ENCODE results near the gene ACOXL. TPM values are rescaled to one million over a fixed set of nuclear protein-coding genes. Genes with fewer than 3 reads are reported as not detected.
"Not testable (repeated sequence)": the region's sequence is repeated elsewhere in the genome, so short reads cannot be mapped to it uniquely, and the experiment has no call there.

The ACOXL gene
- total and polyA plus RNA-seq, 2 donors = 0.38 to 0.41 TPM

DNA sequence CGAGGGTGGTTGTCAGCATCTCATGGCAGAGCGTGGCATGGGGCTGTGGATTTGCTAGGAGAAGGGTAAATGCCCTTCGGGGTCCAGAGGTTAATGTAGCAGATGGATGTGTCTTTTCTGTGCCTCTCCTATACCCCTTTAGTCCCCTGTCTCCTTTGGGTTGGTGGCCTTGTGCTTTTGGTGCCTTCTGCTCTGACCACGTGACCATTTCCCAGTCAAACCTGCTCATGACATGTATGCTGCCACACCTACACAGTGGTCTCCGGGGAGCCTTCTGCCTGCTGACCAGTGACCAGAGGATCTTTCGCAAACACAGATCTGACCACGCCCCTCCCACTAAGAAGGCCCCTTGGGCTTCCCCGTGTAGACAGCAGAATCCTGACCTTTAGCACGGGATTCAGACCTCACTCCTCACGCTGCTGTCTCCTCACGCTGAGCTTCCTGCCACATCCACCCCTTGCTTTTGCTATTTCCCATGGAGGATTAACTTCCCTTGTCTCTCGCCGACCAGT, 116.2 kb downstream of the ACOXL start:
- Histone ChIP-seq H3K27me3 (ENCODE audit: control insufficient read depth in 2 of 2, insufficient read depth in 1 of 2, low read length in 1 of 2) (no peaks in the 10 kb centered on the region), H3K4me1 (ENCODE audit: control insufficient read depth in 2 of 2, insufficient read depth in 2 of 2, low read length in 2 of 2) (peaks cover 50 to 81% of the 10 kb centered on the region in 2 donors), H3K9me3 (ENCODE audit: control insufficient read depth in 2 of 2, insufficient read depth in 1 of 2, low read length in 1 of 2) (no peaks in the 10 kb centered on the region), H3K27ac (ENCODE audit: low read depth in 1 of 2, low read length in 1 of 2) (no peak overlapping the region), H3K4me3 (ENCODE audit: low read length in 2 of 2) (no peak overlapping the region), H3K36me3 (ENCODE audit: control insufficient read depth in 2 of 2, insufficient read depth in 2 of 2, low read length in 1 of 2) (no peaks in the 10 kb centered on the region)
- DNase-seq (ENCODE audit: low read depth in 6 of 9, low spot score in 9 of 9) = no peak
- 95% methylated on average over 13 of the region's 13 CpGs for WGBS

DNA sequence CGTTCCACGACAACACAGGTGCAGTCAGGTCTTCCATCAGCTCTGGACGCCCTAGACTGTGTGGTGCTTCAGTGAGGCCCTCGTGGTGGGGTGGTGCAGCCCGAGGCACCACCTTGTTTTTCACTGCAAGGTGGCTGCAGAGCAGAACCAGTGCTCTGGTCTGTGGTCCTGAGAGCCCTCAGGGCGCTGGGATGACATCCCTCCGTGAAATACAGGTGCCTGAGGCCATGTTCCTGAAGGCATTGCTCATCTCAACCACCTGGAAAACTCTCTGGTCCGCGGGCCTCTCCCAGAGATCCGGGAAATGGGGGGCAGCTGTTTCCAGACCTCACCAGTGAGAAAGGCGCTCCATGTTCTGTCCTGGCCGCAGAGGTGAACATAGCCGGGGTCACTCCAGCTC, 119.2 kb downstream of the ACOXL start:
- peak in 1 of 9 donors; percentile 40 for DNase-seq (ENCODE audit: low read depth in 6 of 9, low spot score in 9 of 9)
- Histone ChIP-seq H3K9me3 (ENCODE audit: control insufficient read depth in 2 of 2, insufficient read depth in 1 of 2, low read length in 1 of 2) (peaks cover 0 to 4% of the 10 kb centered on the region in 2 donors), H3K27me3 (ENCODE audit: control insufficient read depth in 2 of 2, insufficient read depth in 1 of 2, low read length in 1 of 2) (no peaks in the 10 kb centered on the region), H3K27ac (ENCODE audit: low read depth in 1 of 2, low read length in 1 of 2) (no peak overlapping the region), H3K4me3 (ENCODE audit: low read length in 2 of 2) (no peak overlapping the region), H3K36me3 (ENCODE audit: control insufficient read depth in 2 of 2, insufficient read depth in 2 of 2, low read length in 1 of 2) (no peaks in the 10 kb centered on the region), H3K4me1 (ENCODE audit: control insufficient read depth in 2 of 2, insufficient read depth in 2 of 2, low read length in 2 of 2) (peaks cover 49 to 73% of the 10 kb centered on the region in 2 donors)
- WGBS = 95% methylated on average over 13 of the region's 13 CpGs

DNA sequence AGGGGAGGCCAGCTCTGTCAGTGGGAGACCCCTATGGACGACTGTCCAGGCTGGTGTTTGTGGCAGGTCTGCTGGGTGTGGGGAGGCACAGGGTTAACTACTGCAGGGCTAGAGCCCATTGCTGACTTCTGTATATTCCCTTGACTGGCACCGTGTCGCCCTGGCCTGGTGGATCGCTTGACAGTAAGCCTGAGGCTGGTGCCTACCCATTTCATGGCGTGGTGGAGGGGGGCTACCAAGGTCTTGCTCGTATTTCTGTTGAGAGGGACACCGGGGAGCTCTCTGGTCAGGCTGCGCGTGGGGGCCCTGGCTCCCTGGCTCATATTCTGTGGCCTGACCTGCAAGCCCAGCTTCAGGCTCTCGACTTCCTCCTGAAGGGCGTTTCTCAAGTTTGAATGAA, 119.7 kb downstream of the ACOXL start:
- 78% methylated on average over 11 of the region's 11 CpGs for WGBS
- Histone ChIP-seq H3K27ac (ENCODE audit: low read depth in 1 of 2, low read length in 1 of 2) (peak overlapping the region in 1 of 2 donors; percentile 73), H3K27me3 (ENCODE audit: control insufficient read depth in 2 of 2, insufficient read depth in 1 of 2, low read length in 1 of 2) (no peaks in the 10 kb centered on the region), H3K36me3 (ENCODE audit: control insufficient read depth in 2 of 2, insufficient read depth in 2 of 2, low read length in 1 of 2) (no peaks in the 10 kb centered on the region), H3K4me3 (ENCODE audit: low read length in 2 of 2) (no peak overlapping the region), H3K9me3 (ENCODE audit: control insufficient read depth in 2 of 2, insufficient read depth in 1 of 2, low read length in 1 of 2) (peaks cover 0 to 4% of the 10 kb centered on the region in 2 donors), H3K4me1 (ENCODE audit: control insufficient read depth in 2 of 2, insufficient read depth in 2 of 2, low read length in 2 of 2) (peaks cover 44 to 69% of the 10 kb centered on the region in 2 donors)
- no peak for DNase-seq (ENCODE audit: low read depth in 6 of 9, low spot score in 9 of 9)

DNA sequence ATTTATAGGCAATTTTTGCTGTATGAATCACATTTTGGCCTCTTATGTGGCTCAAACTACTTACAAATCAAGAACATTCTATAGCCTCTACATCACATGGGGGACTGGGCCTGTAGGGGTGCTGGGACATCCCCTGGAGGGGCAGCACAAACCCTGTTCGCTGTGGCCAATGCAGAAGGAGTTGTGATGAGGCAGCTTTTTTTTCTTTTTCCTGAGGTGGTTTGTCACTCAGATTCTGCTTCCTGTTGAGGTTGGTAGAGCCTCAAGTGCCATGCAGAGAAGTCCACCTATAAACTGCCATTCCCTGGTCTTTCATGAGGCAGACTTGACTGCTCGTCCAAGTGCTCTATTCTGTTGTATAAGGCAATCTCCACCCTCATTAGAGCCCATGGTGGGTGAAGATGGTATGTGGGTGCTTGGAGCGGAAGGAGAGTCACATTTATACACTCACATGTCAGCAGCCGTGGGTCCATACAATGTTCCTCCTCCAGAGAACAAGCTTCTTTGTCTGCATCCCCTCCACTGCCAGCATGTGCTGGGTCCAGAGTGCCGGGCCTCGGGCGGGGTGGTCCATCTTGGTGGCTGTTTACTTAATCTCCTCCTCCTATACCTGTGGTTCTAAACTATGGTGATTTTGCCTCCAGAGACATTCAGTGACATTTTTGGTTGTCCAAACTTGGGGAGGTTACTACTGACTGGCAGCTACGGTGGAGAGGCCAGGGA, 120.3 kb downstream of the ACOXL start:
- DNase-seq (ENCODE audit: low read depth in 6 of 9, low spot score in 9 of 9) = peak in 1 of 9 donors; percentile 72
- Histone ChIP-seq H3K27me3 (ENCODE audit: control insufficient read depth in 2 of 2, insufficient read depth in 1 of 2, low read length in 1 of 2) (no peaks in the 10 kb centered on the region), H3K4me3 (ENCODE audit: low read length in 2 of 2) (no peak overlapping the region), H3K9me3 (ENCODE audit: control insufficient read depth in 2 of 2, insufficient read depth in 1 of 2, low read length in 1 of 2) (peaks cover 0 to 4% of the 10 kb centered on the region in 2 donors), H3K27ac (ENCODE audit: low read depth in 1 of 2, low read length in 1 of 2) (peak overlapping the region in 1 of 2 donors; percentile 73), H3K36me3 (ENCODE audit: control insufficient read depth in 2 of 2, insufficient read depth in 2 of 2, low read length in 1 of 2) (no peaks in the 10 kb centered on the region), H3K4me1 (ENCODE audit: control insufficient read depth in 2 of 2, insufficient read depth in 2 of 2, low read length in 2 of 2) (peaks cover 39 to 67% of the 10 kb centered on the region in 2 donors)
- WGBS = 75% methylated on average over 8 of the region's 8 CpGs

DNA sequence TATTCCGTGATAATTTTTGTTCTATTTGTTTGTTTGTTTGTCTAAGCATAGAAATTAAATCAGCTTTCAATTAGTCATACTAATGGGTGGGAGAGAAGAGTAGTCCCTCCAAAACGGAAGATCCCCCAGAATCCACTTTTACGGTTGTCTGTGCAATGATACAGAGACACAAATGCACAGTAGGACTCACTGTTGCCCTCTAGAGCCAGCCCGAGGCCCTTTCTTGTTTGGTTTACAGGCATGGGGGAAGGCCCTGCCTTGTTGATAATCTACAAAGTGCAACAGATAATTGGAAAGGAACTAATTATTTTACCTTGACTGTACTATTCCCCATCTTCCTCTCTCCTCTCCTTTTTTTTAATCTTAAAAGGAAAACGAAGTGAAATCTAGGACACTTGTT, 121.1 kb downstream of the ACOXL start:
- H3K27ac ChIP-seq (ENCODE audit: low read depth in 1 of 2, low read length in 1 of 2) = no peak overlapping the region
- WGBS = 62% methylated on average over 5 of the region's 5 CpGs
- peaks cover 37 to 67% of the 10 kb centered on the region in 2 donors for H3K4me1 ChIP-seq (ENCODE audit: control insufficient read depth in 2 of 2, insufficient read depth in 2 of 2, low read length in 2 of 2)
- H3K27me3 ChIP-seq (ENCODE audit: control insufficient read depth in 2 of 2, insufficient read depth in 1 of 2, low read length in 1 of 2) = no peaks in the 10 kb centered on the region
- no peaks in the 10 kb centered on the region for H3K36me3 ChIP-seq (ENCODE audit: control insufficient read depth in 2 of 2, insufficient read depth in 2 of 2, low read length in 1 of 2)
- H3K9me3 ChIP-seq (ENCODE audit: control insufficient read depth in 2 of 2, insufficient read depth in 1 of 2, low read length in 1 of 2) = peaks cover 0 to 4% of the 10 kb centered on the region in 2 donors
- DNase-seq (ENCODE audit: low read depth in 6 of 9, low spot score in 9 of 9) = peak in 4 of 9 donors; percentile 69 to 87 (median 75)
- H3K4me3 ChIP-seq (ENCODE audit: low read length in 2 of 2) = no peak overlapping the region

DNA sequence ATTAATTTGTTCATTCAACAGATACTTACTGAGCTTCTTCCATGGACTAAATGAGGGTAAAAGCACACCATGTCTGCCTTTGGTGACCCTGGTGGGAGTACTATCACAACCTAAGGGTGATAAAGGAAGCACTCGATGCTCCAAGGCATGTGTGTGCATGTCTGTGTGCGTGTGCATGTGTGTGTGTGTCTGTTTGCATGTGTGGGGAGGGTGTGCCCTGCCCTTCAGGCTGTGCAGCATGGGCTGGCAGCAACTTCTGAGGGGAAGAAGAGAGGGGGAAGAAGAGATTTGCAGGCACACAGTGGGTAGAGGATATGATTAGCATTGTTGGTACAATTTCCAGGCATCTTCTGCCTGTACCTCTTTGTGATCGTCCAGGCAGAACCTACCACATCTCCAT, 121.6 kb downstream of the ACOXL start:
- H3K4me1 ChIP-seq (ENCODE audit: control insufficient read depth in 2 of 2, insufficient read depth in 2 of 2, low read length in 2 of 2) = peaks cover 34 to 67% of the 10 kb centered on the region in 2 donors
- H3K27ac ChIP-seq (ENCODE audit: low read depth in 1 of 2, low read length in 1 of 2) = peak overlapping the region in 1 of 2 donors; percentile 67
- no peaks in the 10 kb centered on the region for H3K36me3 ChIP-seq (ENCODE audit: control insufficient read depth in 2 of 2, insufficient read depth in 2 of 2, low read length in 1 of 2)
- WGBS = 91% methylated on average over 3 of the region's 3 CpGs
- no peaks in the 10 kb centered on the region for H3K27me3 ChIP-seq (ENCODE audit: control insufficient read depth in 2 of 2, insufficient read depth in 1 of 2, low read length in 1 of 2)
- peak in 1 of 9 donors; percentile 47 for DNase-seq (ENCODE audit: low read depth in 6 of 9, low spot score in 9 of 9)
- peaks cover 0 to 4% of the 10 kb centered on the region in 2 donors for H3K9me3 ChIP-seq (ENCODE audit: control insufficient read depth in 2 of 2, insufficient read depth in 1 of 2, low read length in 1 of 2)
- no peak overlapping the region for H3K4me3 ChIP-seq (ENCODE audit: low read length in 2 of 2)

DNA sequence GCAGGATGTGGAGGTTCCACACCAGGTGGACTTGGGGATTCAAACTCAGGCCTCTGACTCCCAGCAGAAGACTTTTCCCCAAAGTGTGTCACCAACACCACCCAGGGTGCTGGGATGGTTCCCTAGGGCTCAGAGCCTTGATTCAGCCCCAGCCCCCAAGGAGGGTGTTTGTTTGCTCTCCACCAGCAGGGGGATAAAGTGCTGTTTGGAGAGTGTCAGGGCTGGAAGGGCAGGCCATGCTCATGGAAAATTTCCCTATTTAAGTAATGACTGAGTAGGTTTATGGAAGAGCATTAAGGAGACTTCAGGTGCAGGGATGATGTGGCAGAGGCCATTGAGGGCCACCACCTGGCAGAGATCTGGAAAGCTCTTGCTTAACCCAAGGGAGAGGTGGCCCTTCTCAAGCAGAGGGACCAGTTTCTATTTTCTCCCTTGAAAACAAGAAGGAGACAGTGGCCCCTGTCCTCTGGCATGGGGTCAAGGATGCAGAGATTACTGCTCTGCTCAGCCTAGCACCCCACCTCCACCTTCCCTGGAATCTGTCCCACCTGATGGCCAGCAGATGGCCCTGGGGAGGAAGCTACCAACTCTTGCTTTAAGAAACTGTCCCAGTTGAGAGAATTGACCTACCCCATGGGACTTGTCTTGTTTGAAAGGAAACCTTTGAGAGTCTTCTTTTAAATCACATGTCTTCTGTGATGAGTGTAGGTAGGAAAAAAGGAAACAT, 122.1 kb downstream of the ACOXL start:
- no peak overlapping the region for H3K4me3 ChIP-seq (ENCODE audit: low read length in 2 of 2)
- DNase-seq (ENCODE audit: low read depth in 6 of 9, low spot score in 9 of 9) = peak in 1 of 9 donors; percentile 62
- H3K27ac ChIP-seq (ENCODE audit: low read depth in 1 of 2, low read length in 1 of 2) = peak overlapping the region in 1 of 2 donors; percentile 67
- H3K36me3 ChIP-seq (ENCODE audit: control insufficient read depth in 2 of 2, insufficient read depth in 2 of 2, low read length in 1 of 2) = no peaks in the 10 kb centered on the region
- H3K4me1 ChIP-seq (ENCODE audit: control insufficient read depth in 2 of 2, insufficient read depth in 2 of 2, low read length in 2 of 2) = peaks cover 35 to 71% of the 10 kb centered on the region in 2 donors
- H3K9me3 ChIP-seq (ENCODE audit: control insufficient read depth in 2 of 2, insufficient read depth in 1 of 2, low read length in 1 of 2) = peaks cover 0 to 4% of the 10 kb centered on the region in 2 donors
- H3K27me3 ChIP-seq (ENCODE audit: control insufficient read depth in 2 of 2, insufficient read depth in 1 of 2, low read length in 1 of 2) = no peaks in the 10 kb centered on the region

DNA sequence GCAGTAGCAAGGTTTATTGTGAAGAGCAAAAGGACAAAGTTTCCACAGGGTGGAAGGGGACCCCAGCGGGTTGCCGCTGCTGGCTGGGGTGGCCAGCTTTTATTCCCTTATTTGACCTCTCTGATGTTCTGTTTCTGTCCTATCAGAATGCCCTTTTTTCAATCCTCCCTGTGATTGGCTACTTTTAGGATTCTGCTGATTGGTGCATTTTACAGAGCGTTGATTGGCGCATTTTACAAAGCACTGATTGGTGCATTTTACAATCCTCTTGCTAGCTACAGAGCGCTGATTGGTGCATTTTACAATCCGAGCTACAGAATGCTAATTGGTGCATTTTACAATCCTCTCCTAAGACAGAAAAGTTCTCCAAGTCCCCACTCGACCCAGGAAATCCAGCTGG, 123.5 kb downstream of the ACOXL start:
- H3K9me3 ChIP-seq (ENCODE audit: control insufficient read depth in 2 of 2, insufficient read depth in 1 of 2, low read length in 1 of 2); H3K36me3 ChIP-seq (ENCODE audit: control insufficient read depth in 2 of 2, insufficient read depth in 2 of 2, low read length in 1 of 2); H3K4me3 ChIP-seq (ENCODE audit: low read length in 2 of 2); H3K27ac ChIP-seq (ENCODE audit: low read depth in 1 of 2, low read length in 1 of 2); H3K27me3 ChIP-seq (ENCODE audit: control insufficient read depth in 2 of 2, insufficient read depth in 1 of 2, low read length in 1 of 2); DNase-seq (ENCODE audit: low read depth in 6 of 9, low spot score in 9 of 9): not testable (repeated sequence)
- peaks cover 45 to 81% of the 10 kb centered on the region in 2 donors for H3K4me1 ChIP-seq (ENCODE audit: control insufficient read depth in 2 of 2, insufficient read depth in 2 of 2, low read length in 2 of 2)
- over 99% methylated on average over 7 of the region's 7 CpGs for WGBS

DNA sequence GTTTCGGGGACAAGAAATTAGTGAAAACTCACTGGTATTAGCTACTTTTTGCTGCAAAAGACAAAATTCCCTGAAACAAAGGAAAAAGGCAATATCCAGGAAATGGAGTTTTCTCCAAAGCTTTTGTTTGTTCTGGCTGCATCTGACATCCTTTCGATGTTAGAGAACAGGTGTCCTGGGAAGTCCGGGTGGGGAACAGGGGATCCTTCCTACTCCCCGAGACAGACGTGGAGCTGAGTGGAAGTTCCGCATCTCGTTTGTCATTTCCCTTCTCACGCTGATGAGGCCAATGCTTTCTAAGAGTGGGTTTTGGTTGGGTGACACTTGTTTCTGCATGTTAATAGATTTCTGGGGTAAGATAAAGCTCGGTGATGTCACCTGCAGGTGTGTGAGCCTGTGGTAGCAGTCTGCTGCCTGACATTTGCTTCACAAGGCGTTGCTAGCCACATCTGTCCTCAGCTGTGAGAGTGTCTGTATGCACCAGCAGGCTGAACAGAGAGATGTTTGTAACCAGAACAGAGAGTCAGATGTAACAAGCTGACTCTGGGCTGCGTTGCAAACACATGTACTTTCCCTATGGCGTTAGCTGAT, 125.9 kb downstream of the ACOXL start:
- peak overlapping the region; percentile 88 to 90 for H3K27ac ChIP-seq (ENCODE audit: low read depth in 1 of 2, low read length in 1 of 2)
- WGBS = 9% methylated on average over 12 of the region's 12 CpGs
- peak overlapping the region; percentile 11 to 32 for H3K4me3 ChIP-seq (ENCODE audit: low read length in 2 of 2)
- DNase-seq (ENCODE audit: low read depth in 6 of 9, low spot score in 9 of 9) = peak; percentile 79 to 98 (median 93)
- peaks cover 36 to 77% of the 10 kb centered on the region in 2 donors for H3K4me1 ChIP-seq (ENCODE audit: control insufficient read depth in 2 of 2, insufficient read depth in 2 of 2, low read length in 2 of 2)
- H3K36me3 ChIP-seq (ENCODE audit: control insufficient read depth in 2 of 2, insufficient read depth in 2 of 2, low read length in 1 of 2) = no peaks in the 10 kb centered on the region
- no peaks in the 10 kb centered on the region for H3K27me3 ChIP-seq (ENCODE audit: control insufficient read depth in 2 of 2, insufficient read depth in 1 of 2, low read length in 1 of 2)
- peaks cover 0 to 4% of the 10 kb centered on the region in 2 donors for H3K9me3 ChIP-seq (ENCODE audit: control insufficient read depth in 2 of 2, insufficient read depth in 1 of 2, low read length in 1 of 2)
